K562 (cell line): ENCODE results near the gene POLR3E. TPM values are rescaled to one million over a fixed set of nuclear protein-coding genes. Genes with fewer than 3 reads are reported as not detected.

Source experiments
- ATAC-seq: fragments of 200-7000 bp; cut with Tn5 transposase; 3 replicates; pipeline ENCODE4 v1.9.1; 2020; ENCODE audit warnings: moderate library complexity
- BruUV-seq: library from RNA; stranded (reverse); fragments of 400-500 nt; replicated peaks from 2 replicates; lab custom pipeline; 2021; lab: Mats Ljungman, UMichigan
- CTCF ChIA-PET: fragments of 300-600 bp; formaldehyde crosslinking; extraction: SDS; loops from one replicate; lab custom pipeline; 2021; ENCODE audit warnings: low intra/inter-chr PET ratio; lab: Yijun Ruan, JAX
- POLR2A ChIA-PET: fragments of 300-600, 350-650 bp; sonication (Branson Sonifier 250); formaldehyde crosslinking; extraction: SDS; loops from one replicate; lab custom pipeline; 2021; ENCODE audit warnings: antibody characterized with exemption, inconsistent platforms; lab: Yijun Ruan, JAX
- DNase-seq, 4 experiments: peaks; one replicate each; pipeline versions ENCODE4 v3.0.0 to v3.0.0-alpha.2; 2011 to 2018; ENCODE audit warnings: low spot score in 3 of 4, mixed read lengths in 3 of 4; ENCODE audit errors: extremely low read depth in 1 of 4
- FAIRE-seq: peaks from 2 replicates; lab custom pipeline; 2011; peaks lifted over from hg19 to GRCh38; lab: Jason Lieb, UNC
- H2AFZ ChIP-seq: 2 replicates; pipeline ENCODE4 v1.6.0; 2011; ENCODE audit warnings: low read depth, low read length, control low read depth, inconsistent platforms
- H3K27ac ChIP-seq: fragments of 200-600 bp; 3 replicates; pipeline ENCODE4 v1.8.0; 2011; ENCODE audit warnings: low read depth, mild to moderate bottlenecking, control low read depth, inconsistent platforms, low read length, moderate library complexity, mixed read lengths; ENCODE audit errors: extremely low read depth
- H3K27me3 ChIP-seq, 2 experiments: fragments of 300-600 bp in 1 of 2; 2 replicates in 1 of 2; 3 replicates in 1 of 2; pipeline versions ENCODE4 v1.6.0 to v1.8.0; 2011; ENCODE audit warnings: inconsistent platforms in 2 of 2, low read length in 2 of 2, mild to moderate bottlenecking in 1 of 2, mixed read lengths in 1 of 2, moderate library complexity in 1 of 2; ENCODE audit not compliant: control insufficient read depth in 2 of 2, insufficient read depth in 2 of 2
- H3K36me3 ChIP-seq: fragments of 300-600 bp; 3 replicates; pipeline ENCODE4 v1.8.0; 2011; ENCODE audit warnings: mild to moderate bottlenecking, low read length, inconsistent platforms; ENCODE audit not compliant: control insufficient read depth, insufficient read depth
- H3K4me1 ChIP-seq, 2 experiments: fragments of 200-600 bp in 1 of 2; replicated peaks in 1 of 2; 2 replicates in 1 of 2; 3 replicates in 1 of 2; pipeline versions ENCODE4 v1.5.1 to v1.8.0; 2011; ENCODE audit warnings: inconsistent platforms in 2 of 2, low read length in 2 of 2, mild to moderate bottlenecking in 1 of 2, mixed read lengths in 1 of 2, moderate library complexity in 1 of 2; ENCODE audit not compliant: control insufficient read depth in 2 of 2, insufficient read depth in 2 of 2
- H3K4me2 ChIP-seq: 2 replicates; pipeline ENCODE4 v1.6.1; 2011; ENCODE audit warnings: low read length, control low read depth, inconsistent platforms, mixed read lengths; ENCODE audit not compliant: insufficient read depth
- H3K4me3 ChIP-seq: fragments of 200-600 bp; sonication (generic), shearing (Covaris generic); 2 replicates; pipeline ENCODE4 v1.5.1; 2016; ENCODE audit warnings: control low read depth, inconsistent platforms
- H3K79me2 ChIP-seq: fragments of 200-600 bp; 3 replicates; pipeline ENCODE4 v1.8.0; 2011; ENCODE audit warnings: low read length, inconsistent platforms; ENCODE audit not compliant: control insufficient read depth, insufficient read depth
- H3K9ac ChIP-seq, 2 experiments: 2 replicates each; pipeline versions ENCODE4 v1.6.0 to v1.6.1; 2011; ENCODE audit warnings: low read depth in 2 of 2, low read length in 2 of 2, control low read depth in 1 of 2, inconsistent platforms in 1 of 2, mild to moderate bottlenecking in 1 of 2, mixed read lengths in 1 of 2; ENCODE audit not compliant: insufficient read depth in 1 of 2
- H3K9me1 ChIP-seq: one replicate; pipeline ENCODE4 v1.6.0; 2011; ENCODE audit warnings: inconsistent platforms, mild to moderate bottlenecking, low read length, moderate library complexity; ENCODE audit not compliant: control insufficient read depth, insufficient read depth
- H3K9me3 ChIP-seq: replicated peaks from 2 replicates; pipeline ENCODE4 v1.5.1; 2011; ENCODE audit warnings: low read depth, low read length, inconsistent platforms; ENCODE audit not compliant: control insufficient read depth, insufficient read depth
- H4K20me1 ChIP-seq: replicated peaks from 2 replicates; pipeline ENCODE4 v1.6.1; 2011; ENCODE audit warnings: low read length, inconsistent platforms, mixed read lengths; ENCODE audit not compliant: control insufficient read depth, insufficient read depth
- ARNT ChIP-seq, 2 experiments: fragments of 450-650 bp; IDR thresholded peaks; 2 replicates each; pipeline ENCODE4 v1.6.1; 2016; ENCODE audit warnings: mild to moderate bottlenecking in 1 of 2
- BRD9 ChIP-seq: fragments of 450-650 bp; IDR thresholded peaks from 2 replicates; pipeline ENCODE4 v1.6.1; 2018; ENCODE audit warnings: low read depth; ENCODE audit not compliant: partially characterized antibody
- ELF4 ChIP-seq: fragments of 450-650 bp; formaldehyde crosslinking; IDR thresholded peaks from 2 replicates; pipeline ENCODE4 v1.4.0; 2022; ENCODE audit warnings: missing genetic modification characterization
- KAT2B ChIP-seq: IDR thresholded peaks from one replicate; pipeline ENCODE4 v1.6.1; 2012; ENCODE audit warnings: low read depth, mild to moderate bottlenecking, control low read depth, inconsistent platforms, low read length, moderate library complexity
- KLF16 ChIP-seq: IDR thresholded peaks from 2 replicates; pipeline ENCODE4 v1.6.1; 2016; ENCODE audit warnings: antibody characterized with exemption
- NONO ChIP-seq, 2 experiments: fragments of 200-400 bp in 1 of 2; fragments of 450-650 bp in 1 of 2; formaldehyde crosslinking in 1 of 2; IDR thresholded peaks; 2 replicates each; pipeline ENCODE4 v1.6.1; 2017; ENCODE audit warnings: low read depth in 2 of 2, mild to moderate bottlenecking in 2 of 2, moderate library complexity in 2 of 2, low read length in 1 of 2
- NR1H2 ChIP-seq: sonication (generic); formaldehyde crosslinking; IDR thresholded peaks from 2 replicates; pipeline ENCODE4 v1.4.0; 2020; ENCODE audit warnings: mild to moderate bottlenecking, missing genetic modification reagents
- OTX1 ChIP-seq: fragments of 450-650 bp; formaldehyde crosslinking; IDR thresholded peaks from 2 replicates; pipeline ENCODE4 v1.4.0; 2022; ENCODE audit warnings: mild to moderate bottlenecking
- PHF8 ChIP-seq: fragments of 200-600 bp; sonication (generic); IDR thresholded peaks from 2 replicates; pipeline ENCODE4 v1.6.1; 2012; ENCODE audit warnings: mixed run types, mild to moderate bottlenecking, inconsistent platforms, low read length, moderate library complexity, borderline replicate concordance
- SAFB2 ChIP-seq: fragments of 200-400 bp; formaldehyde crosslinking; IDR thresholded peaks from 2 replicates; pipeline ENCODE4 v1.6.1; 2018; ENCODE audit warnings: borderline replicate concordance, low read length, low read depth, moderate library complexity; ENCODE audit not compliant: severe bottlenecking
- TCF7 ChIP-seq: sonication (generic); IDR thresholded peaks from 2 replicates; pipeline ENCODE4 v1.6.1; 2016; ENCODE audit warnings: antibody characterized with exemption, borderline replicate concordance
- THRAP3 ChIP-seq: fragments of 450-650 bp; IDR thresholded peaks from 2 replicates; pipeline ENCODE4 v1.6.1; 2016; ENCODE audit warnings: mild to moderate bottlenecking, inconsistent platforms, borderline replicate concordance
- ZFP30 ChIP-seq: fragments of 250-450 bp; sonication (Bioruptor Pico); IDR thresholded peaks from 2 replicates; pipeline ENCODE4 v1.8.0; 2022; ENCODE audit warnings: moderate library complexity, mild to moderate bottlenecking, inconsistent platforms, borderline replicate concordance
- ZNF253 ChIP-seq: fragments of 250-450 bp; sonication (Bioruptor Pico); conservative IDR thresholded peaks from 2 replicates; pipeline ENCODE4 v1.6.1; 2021; ENCODE audit warnings: mild to moderate bottlenecking
- ZNF263 ChIP-seq: sonication (generic); formaldehyde crosslinking; IDR thresholded peaks from 2 replicates; pipeline ENCODE4 v1.8.0; 2022; ENCODE audit warnings: mild to moderate bottlenecking, missing genetic modification reagents, borderline replicate concordance
- ZNF41 ChIP-seq: fragments of 250-450 bp; sonication (Bioruptor Pico); conservative IDR thresholded peaks from 2 replicates; pipeline ENCODE4 v1.4.0; 2020; ENCODE audit warnings: mild to moderate bottlenecking
- ZNF589 ChIP-seq: fragments of 200-800 bp; sonication (Bioruptor generic); IDR thresholded peaks from 2 replicates; pipeline ENCODE4 v1.6.1; 2016; ENCODE audit warnings: low read depth, missing genetic modification characterization, missing compliant biosample characterization
- WGBS: fragments of 100-300 bp; shearing (Covaris generic); methylation state at CpG from one replicate; pipeline ENCODE4 v1.1.6; 2016; ENCODE audit warnings: low coverage, mixed read lengths; ENCODE audit not compliant: insufficient coverage; ENCODE audit errors: missing lambda C conversion rate; 5-methylcytosine and 5-hydroxymethylcytosine counted together
- in situ Hi-C: fragments of 300-500 bp; cut with MboI; formaldehyde crosslinking; loops from 4 replicates; pipeline ENCODE4 v1.15.0; 2018; ENCODE audit warnings: inconsistent platforms, mixed read lengths
- intact Hi-C: fragments of 100-400 bp; cut with micrococcal nuclease; formaldehyde crosslinking; loops from 2 replicates; pipeline ENCODE4 v1.14.2; 2022
- polyA plus RNA-seq, 8 experiments: library from polyadenylated mRNA; depleted of rRNA in 4 of 8; stranded (reverse) in 5 of 8; unstranded in 3 of 8; fragments of >200 nt; fragmentation: Nextera tagmentation in 2 of 8; fragmentation: Illumina TruSeq in 1 of 8; extraction: Ambion mirVana in 2 of 8; extraction: Trizol in 1 of 8; gene quantifications; 2 replicates each; pipeline versions ENCODE4 v1.2.1 to v1.2.3, GENCODE V29; 2011 to 2014; ENCODE audit warnings: inconsistent platforms in 1 of 8, missing spikeins in 1 of 8
- total RNA-seq, 7 experiments: library from RNA; depleted of rRNA in 6 of 7; stranded (reverse); fragments of >200 nt in 6 of 7; fragmentation: Illumina TruSeq in 2 of 7; extraction: Trizol in 2 of 7; gene quantifications; 2 replicates each; pipeline versions ENCODE4 v1.2.1 to v1.2.3, GENCODE V29; 2011 to 2021; ENCODE audit warnings: low replicate concordance in 1 of 7
- TF ChIP-seq, protein P1 (sequence below): sonication (generic); formaldehyde crosslinking; IDR thresholded peaks from 2 replicates; pipeline ENCODE4 v1.8.1; 2023; ENCODE audit warnings: mild to moderate bottlenecking, missing genetic modification reagents

Gene POLR3E
- total and polyA plus RNA-seq, 9 of the 15 experiments (the other 6 are each of a cell fraction or from before 2014, with no cell fraction given) = 17.7 to 151 (median 82.6) TPM

DNA sequence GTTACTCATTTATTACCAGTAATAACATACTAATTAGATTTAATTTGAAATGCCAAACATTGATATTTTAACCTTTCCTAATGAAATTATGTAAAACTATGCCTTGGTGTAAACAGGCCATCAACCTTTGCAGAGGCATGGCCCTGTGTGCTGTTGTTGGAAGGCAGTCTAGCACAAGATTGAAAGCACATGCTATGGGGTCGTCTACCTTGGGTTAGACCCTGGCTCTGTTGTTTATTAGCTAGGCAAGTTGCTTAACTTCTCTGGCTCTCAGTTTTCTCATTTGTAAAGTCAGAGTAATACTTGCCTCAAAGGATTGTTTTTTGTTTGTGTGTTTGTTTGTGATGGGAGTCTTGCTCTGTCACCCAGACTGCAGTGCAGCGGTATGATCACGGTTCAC lies 86.6 kb downstream of the POLR3E start:
- H3K9me3 ChIP-seq = no peaks in the 10 kb centered on the region
- H3K4me2 ChIP-seq = no peak overlapping the region
- no peaks in the 10 kb centered on the region for H3K27me3 ChIP-seq
- TF ChIP-seq TCF7 (no peak), NONO (IDR thresholded peaks at IDR 0.05; ENCODE audit: low read depth in 2 of 2, low read length in 1 of 2) (no peak), NR1H2 (CRISPR knock-in tag) (no peak), ARNT (IDR thresholded peaks at IDR 0.05) (no peak), KLF16 (no peak), ZNF41 (CRISPR knock-in tag) (no peak), THRAP3 (no peak), OTX1 (CRISPR knock-in tag) (no peak), ZFP30 (CRISPR knock-in tag) (no peak), PHF8 (no peak), BRD9 (no peak), KAT2B (no peak), ELF4 (CRISPR knock-in tag) (no peak), ZNF589 (CRISPR knock-in tag) (no peak), ZNF263 (CRISPR knock-in tag) (no peak), SAFB2 (no peak), ZNF253 (CRISPR knock-in tag) (no peak)
- TF ChIP-seq, protein P1, sequence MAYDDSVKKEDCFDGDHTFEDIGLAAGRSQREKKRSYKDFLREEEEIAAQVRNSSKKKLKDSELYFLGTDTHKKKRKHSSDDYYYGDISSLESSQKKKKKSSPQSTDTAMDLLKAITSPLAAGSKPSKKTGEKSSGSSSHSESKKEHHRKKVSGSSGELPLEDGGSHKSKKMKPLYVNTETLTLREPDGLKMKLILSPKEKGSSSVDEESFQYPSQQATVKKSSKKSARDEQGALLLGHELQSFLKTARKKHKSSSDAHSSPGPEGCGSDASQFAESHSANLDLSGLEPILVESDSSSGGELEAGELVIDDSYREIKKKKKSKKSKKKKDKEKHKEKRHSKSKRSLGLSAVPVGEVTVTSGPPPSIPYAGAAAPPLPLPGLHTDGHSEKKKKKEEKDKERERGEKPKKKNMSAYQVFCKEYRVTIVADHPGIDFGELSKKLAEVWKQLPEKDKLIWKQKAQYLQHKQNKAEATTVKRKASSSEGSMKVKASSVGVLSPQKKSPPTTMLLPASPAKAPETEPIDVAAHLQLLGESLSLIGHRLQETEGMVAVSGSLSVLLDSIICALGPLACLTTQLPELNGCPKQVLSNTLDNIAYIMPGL (CRISPR knock-in tag) = no peak
- H3K4me3 ChIP-seq = no peak overlapping the region
- intact Hi-C loops (no loop called here), in situ Hi-C loops (loop anchor here (25.0 kb wide), 1 partner anchor 472 kb away; no protein-coding TSS in a partner anchor)
- ATAC-seq (no peak), DNase-seq (no peak), FAIRE-seq (no peak)
- no peaks in the 10 kb centered on the region for H3K36me3 ChIP-seq
- ChIA-PET CTCF (no interaction called here), POLR2A (interaction anchor here (0.6 to 1.1 kb wide), 2 partner anchors 9 to 24 kb away, joined by 3 to 4 read pairs; no protein-coding TSS in a partner anchor)
- H3K9ac ChIP-seq = no peak overlapping the region
- H3K9me1 ChIP-seq = no peaks in the 10 kb centered on the region
- no peaks in the 10 kb centered on the region for H3K79me2 ChIP-seq
- H4K20me1 ChIP-seq = no peaks in the 10 kb centered on the region
- H3K27ac ChIP-seq = no peak overlapping the region
- 70% methylated on average over 3 of the region's 3 CpGs for WGBS
- H3K4me1 ChIP-seq = peaks cover 4 to 12% of the 10 kb centered on the region in 2 experiments; a peak in 3 of 5 replicates
- BruUV-seq = no TSS peak
- H2AFZ ChIP-seq = no peak overlapping the region
